Neural crest cell (in vitro differentiated cells): ENCODE data around the gene SLC39A11. TPM values are rescaled to one million over a fixed set of nuclear protein-coding genes. Genes with fewer than 3 reads are reported as not detected.
A peak's percentile ranks its signal among the peaks of the same experiment; 100 is the strongest.

Experiments
- DNase-seq: peaks from one replicate; pipeline ENCODE4 v3.0.0; 2021; ENCODE audit warnings: low read depth, mixed read lengths, low spot score
- H3K27ac Mint-ChIP-seq: one replicate; pipeline ENCODE4 v1.8.0; 2021; ENCODE audit warnings: mild to moderate bottlenecking, mixed read lengths; ENCODE audit not compliant: unreplicated experiment
- H3K27me3 Mint-ChIP-seq: 2 replicates; pipeline ENCODE4 v1.8.0; 2021; ENCODE audit warnings: low read depth, mild to moderate bottlenecking, mixed read lengths
- H3K36me3 Mint-ChIP-seq: 2 replicates; pipeline ENCODE4 v1.8.0; 2021; ENCODE audit warnings: low read depth, mild to moderate bottlenecking, mixed read lengths
- H3K4me1 Mint-ChIP-seq: 2 replicates; pipeline ENCODE4 v1.8.0; 2021; ENCODE audit warnings: mixed read lengths
- H3K4me3 Mint-ChIP-seq: one replicate; pipeline ENCODE4 v1.8.0; 2021; ENCODE audit warnings: mild to moderate bottlenecking, mixed read lengths
- H3K9me3 Mint-ChIP-seq: 2 replicates; pipeline ENCODE4 v1.8.0; 2021; ENCODE audit warnings: mixed read lengths
- total RNA-seq: library from RNA; stranded (reverse); gene quantifications from 2 replicates; pipeline ENCODE4 v1.2.1, GENCODE V29; 2021
- TF ChIP-seq, protein P1 (sequence below): fragments of 200-600 bp; sonication (generic); conservative IDR thresholded peaks from 2 replicates; pipeline ENCODE4 v1.5.0; 2021; ENCODE audit warnings: antibody characterized with exemption, mild to moderate bottlenecking

The SLC39A11 gene
- total RNA-seq, 1 donor from 2014 or later = 11.3 TPM

DNA sequence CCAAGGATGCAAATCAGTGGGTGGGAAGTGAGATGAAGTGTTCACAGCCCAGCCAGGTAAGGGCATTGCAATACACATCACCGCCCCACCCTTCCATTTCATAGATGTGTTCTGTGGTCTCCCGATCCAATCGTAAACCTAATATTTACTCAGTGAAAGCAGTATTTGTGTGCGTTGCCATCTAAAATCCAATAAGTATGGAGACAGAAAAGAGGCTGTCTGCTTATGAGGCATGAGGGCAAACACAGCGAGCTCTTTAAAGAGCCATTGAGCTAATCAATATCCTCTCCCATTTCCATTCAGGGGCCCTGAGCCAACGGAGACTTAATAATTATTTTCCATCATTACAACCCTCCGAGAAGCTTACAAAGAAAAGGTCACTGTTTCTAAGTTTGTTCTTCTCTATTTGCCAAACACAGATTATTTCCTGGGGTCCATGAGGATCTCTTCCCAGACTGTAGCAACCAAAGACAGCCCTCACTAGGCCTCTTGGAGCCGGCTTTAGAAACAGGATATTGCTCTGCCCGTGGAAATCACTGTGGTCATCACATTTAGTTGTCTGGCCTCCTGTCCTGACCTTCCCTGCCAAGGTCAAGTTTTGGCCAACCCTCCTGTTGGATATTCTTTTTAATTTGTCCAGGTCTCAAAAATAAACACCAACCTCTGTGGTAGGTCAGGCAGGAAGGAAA, 120.1 kb downstream of the SLC39A11 start:
- TF ChIP-seq, protein P1, sequence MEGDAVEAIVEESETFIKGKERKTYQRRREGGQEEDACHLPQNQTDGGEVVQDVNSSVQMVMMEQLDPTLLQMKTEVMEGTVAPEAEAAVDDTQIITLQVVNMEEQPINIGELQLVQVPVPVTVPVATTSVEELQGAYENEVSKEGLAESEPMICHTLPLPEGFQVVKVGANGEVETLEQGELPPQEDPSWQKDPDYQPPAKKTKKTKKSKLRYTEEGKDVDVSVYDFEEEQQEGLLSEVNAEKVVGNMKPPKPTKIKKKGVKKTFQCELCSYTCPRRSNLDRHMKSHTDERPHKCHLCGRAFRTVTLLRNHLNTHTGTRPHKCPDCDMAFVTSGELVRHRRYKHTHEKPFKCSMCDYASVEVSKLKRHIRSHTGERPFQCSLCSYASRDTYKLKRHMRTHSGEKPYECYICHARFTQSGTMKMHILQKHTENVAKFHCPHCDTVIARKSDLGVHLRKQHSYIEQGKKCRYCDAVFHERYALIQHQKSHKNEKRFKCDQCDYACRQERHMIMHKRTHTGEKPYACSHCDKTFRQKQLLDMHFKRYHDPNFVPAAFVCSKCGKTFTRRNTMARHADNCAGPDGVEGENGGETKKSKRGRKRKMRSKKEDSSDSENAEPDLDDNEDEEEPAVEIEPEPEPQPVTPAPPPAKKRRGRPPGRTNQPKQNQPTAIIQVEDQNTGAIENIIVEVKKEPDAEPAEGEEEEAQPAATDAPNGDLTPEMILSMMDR = no peak
- no peak for DNase-seq
- Mint-ChIP-seq H3K4me1 (peaks cover 49% of the 10 kb centered on the region), H3K36me3 (peaks cover 2% of the 10 kb centered on the region), H3K27ac (no peak overlapping the region), H3K4me3 (no peak overlapping the region), H3K9me3 (peaks cover 2% of the 10 kb centered on the region), H3K27me3 (no peaks in the 10 kb centered on the region)

DNA sequence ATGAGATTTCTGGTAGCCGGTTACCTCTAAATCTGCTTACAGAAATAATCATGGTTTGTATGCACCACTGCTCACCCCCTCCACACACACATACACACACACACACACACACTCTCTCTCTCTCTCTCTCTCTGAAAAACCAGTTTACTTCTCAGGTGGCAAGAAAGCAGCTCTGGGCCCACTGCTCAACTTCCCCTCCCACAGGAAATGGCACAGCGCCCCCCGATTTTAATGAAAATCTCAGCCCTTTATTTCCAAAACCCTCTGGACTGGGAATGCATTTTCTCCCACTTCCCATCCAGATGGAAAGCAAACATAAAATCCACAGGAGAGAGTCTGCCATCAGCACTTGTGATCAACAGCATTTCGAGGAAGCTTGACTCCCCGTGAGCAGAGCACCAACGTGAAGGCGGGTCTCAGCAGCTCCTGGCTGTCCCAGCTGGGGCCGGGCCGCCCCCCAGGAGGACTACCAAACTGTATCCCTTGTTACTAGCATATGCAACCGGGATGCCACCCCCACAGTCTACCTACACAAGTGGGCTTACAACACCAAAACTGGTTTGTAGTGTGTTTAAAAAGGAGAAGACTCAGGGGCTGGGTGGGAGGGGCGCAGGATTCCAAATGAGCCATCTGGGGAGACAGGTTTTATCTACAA, 121.1 kb downstream of the SLC39A11 start:
- peaks cover 5% of the 10 kb centered on the region for H3K9me3 Mint-ChIP-seq
- no peak overlapping the region for H3K4me3 Mint-ChIP-seq
- peak overlapping the region; percentile 0 for H3K27ac Mint-ChIP-seq
- TF ChIP-seq, protein P1 = no peak
- peaks cover 41% of the 10 kb centered on the region for H3K4me1 Mint-ChIP-seq
- peaks cover 2% of the 10 kb centered on the region for H3K36me3 Mint-ChIP-seq
- H3K27me3 Mint-ChIP-seq = no peaks in the 10 kb centered on the region
- DNase-seq = no peak

DNA sequence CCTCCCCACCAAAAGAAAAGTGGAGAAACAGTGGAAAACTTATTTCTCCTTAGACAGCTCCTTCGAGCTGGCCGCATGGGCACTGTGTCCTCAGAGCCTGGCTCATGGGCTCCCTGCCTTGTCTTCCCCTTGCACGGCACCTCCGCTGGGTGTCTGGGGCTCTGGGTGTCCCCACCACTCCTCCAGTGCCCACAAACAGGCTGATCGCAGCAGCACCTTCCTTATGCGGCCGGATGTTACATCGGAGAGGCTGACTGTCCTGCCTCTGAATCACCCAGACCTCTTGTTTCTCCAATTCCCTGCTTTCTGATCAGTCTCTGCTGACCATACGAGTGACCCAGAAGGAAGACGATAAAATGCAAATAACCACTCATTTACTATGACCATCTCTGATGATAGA, 121.7 kb downstream of the SLC39A11 start:
- Mint-ChIP-seq H3K9me3 (peaks cover 5% of the 10 kb centered on the region), H3K27ac (peak overlapping the region; percentile 0), H3K27me3 (no peaks in the 10 kb centered on the region), H3K4me3 (no peak overlapping the region), H3K36me3 (no peaks in the 10 kb centered on the region), H3K4me1 (peaks cover 41% of the 10 kb centered on the region)
- TF ChIP-seq, protein P1 = no peak
- no peak for DNase-seq

DNA sequence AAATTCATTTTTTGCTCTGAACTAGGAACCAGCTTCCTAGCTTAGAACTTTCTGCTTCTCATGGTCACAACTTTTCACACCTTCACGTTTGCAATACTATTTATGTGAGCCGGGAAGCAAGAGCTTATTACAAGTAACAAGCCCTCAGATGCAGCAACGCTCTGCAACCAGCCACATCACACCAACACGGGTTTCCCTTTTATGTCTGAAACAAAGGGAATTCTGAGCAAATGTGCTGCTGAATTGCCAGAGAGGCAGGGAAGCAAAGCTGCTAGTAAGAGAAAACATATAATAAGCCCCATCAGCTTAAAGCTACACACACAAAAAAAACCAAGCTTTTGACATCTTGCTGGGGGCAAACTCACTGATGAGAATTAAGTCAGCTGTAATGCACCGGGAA, 122.2 kb downstream of the SLC39A11 start:
- no peak for DNase-seq
- no peak overlapping the region for H3K4me3 Mint-ChIP-seq
- H3K4me1 Mint-ChIP-seq = peaks cover 41% of the 10 kb centered on the region
- TF ChIP-seq, protein P1 = no peak
- H3K9me3 Mint-ChIP-seq = peaks cover 3% of the 10 kb centered on the region
- H3K36me3 Mint-ChIP-seq = no peaks in the 10 kb centered on the region
- H3K27me3 Mint-ChIP-seq = no peaks in the 10 kb centered on the region
- peak overlapping the region; percentile 9 for H3K27ac Mint-ChIP-seq

DNA sequence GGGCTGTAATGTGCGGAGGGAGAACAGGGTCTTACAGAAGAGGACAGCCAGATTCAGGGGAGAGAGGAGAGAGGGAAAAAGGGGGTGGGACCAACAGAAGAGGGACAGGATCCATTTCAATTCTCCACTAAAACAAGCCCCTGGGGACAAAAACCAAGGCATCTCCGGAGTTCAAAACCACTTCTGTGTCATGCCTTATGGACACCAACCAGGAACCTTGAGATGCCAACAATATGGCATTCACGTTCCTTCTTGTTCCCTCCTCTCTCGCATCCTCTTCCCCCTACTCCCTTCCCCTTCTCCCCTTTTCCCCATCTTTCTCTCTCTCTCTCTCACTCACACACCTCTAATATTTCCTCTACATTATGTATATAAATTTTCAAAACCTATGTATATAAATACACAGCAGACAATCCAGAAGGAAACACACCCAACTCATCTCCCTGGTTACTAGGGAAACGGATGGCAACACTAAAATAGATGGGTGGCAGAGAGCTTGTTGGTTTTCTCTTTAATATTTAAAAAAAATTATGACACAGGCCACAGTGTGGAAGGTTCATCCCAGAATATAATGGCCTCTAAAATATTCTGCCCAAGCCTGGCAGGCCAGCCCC, 123.1 kb downstream of the SLC39A11 start:
- Mint-ChIP-seq H3K9me3 (peaks cover 3% of the 10 kb centered on the region), H3K4me1 (peaks cover 41% of the 10 kb centered on the region), H3K36me3 (no peaks in the 10 kb centered on the region), H3K27me3 (no peaks in the 10 kb centered on the region), H3K4me3 (no peak overlapping the region), H3K27ac (no peak overlapping the region)
- TF ChIP-seq, protein P1 = no peak
- no peak for DNase-seq
